HuH-7.5 (cell line): ENCODE data around the gene FAM180A.
"Not testable (repeated sequence)": the region's sequence is repeated elsewhere in the genome, so short reads cannot be mapped to it uniquely, and the experiment has no call there.

Source experiments
- DNase-seq: peaks from one replicate; pipeline ENCODE4 v3.0.0; 2011; ENCODE audit warnings: low spot score

FAM180A gene

DNA sequence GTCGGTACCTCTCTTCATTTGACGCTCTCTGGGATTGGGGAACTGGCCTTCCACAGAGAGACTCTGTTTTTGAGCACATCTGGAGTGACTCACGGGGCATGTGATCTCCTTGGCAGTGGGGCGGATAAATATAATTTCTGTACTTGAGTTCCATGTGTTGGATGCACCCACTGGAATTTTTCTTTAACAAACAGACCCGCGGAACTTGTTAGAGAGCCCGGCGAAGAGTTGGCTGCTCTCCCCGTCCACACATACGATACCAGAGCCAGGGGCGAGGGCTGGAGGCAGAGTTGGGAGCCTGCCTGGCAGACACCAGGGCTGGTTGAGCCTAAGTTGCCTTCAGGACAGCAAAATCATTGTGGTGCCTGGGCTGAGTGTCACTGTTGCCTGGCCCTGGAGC is at the start of gene FAM180A:
Gene FAM180A, minus strand, starts transcription at position 44 of the 400 bp plus-strand sequence. CDS start 233 bp downstream, outside the sequence.
- DNase-seq = no peak

DNA sequence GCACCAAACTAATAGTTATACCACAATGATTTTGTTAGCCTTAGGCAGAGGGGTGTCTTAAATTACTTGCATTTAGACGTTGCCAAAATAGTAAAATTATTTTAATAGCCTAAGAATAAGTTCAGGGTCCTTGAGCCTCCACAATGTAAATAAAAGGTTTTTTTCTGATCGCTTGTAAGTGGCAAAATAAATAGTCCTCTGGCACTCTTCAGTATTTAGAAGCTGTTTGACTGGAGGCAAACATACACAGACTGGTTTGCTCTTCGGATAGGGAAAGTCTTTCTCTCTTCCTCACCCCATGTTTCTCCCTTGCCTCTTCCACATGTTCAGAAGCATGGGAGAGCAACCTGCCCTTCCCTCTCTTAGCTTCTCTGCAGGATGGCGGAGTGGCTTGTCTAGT is 49.5 kb upstream of the FAM180A start:
- DNase-seq = no peak

DNA sequence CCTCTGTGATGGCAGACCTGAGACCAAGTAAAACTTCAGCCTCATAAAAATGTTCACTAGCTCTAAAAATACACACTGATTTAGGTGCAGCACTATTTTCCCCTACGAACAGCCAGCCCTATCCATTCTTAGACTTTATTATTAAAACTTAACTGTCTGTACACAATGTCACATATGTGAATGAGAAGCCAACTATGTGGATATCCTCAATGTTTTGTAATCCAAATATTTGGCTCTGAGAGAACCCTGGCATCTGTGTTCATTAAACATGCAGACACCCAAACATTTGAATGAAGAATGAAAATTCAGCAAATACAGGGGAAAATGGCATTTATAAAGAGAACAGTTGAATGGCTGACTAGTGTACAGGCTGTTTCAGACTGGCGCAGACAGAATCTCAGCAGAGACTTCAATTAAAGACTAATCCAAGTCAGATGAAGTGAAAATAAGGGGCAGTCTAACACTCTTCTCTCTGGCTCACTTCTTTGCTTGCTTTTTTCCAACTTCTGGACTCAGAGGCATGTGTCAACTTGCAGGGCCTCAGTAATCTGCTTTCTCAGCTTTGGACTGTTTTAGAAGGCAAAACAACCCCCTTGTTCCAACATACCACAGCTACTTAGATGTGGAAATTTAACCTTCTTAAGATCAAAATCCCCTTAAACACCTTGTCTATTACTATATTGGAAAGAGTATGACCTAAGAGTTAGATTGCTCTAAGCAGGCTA is 47.4 kb upstream of the FAM180A start:
- DNase-seq = no peak

DNA sequence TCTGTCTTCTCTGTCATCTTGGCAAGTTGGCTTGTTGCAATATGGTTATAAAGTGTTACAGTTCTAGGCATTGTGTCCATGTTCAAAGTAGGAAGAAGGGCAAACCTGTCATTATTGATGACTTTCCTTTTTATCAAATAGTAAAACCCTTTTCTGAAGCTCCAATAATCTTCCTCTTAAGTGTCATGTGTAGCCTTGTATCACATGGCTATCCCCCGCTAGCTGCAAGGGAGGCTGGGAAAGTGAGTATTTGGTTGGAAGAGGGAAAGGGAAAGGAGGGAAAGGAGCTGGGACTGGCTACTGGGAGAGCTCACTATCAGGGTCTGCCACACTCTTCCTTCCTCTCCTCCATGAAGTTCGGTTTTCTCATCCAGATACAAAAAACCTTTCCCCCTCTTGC is 45.2 kb upstream of the FAM180A start:
- DNase-seq = no peak

DNA sequence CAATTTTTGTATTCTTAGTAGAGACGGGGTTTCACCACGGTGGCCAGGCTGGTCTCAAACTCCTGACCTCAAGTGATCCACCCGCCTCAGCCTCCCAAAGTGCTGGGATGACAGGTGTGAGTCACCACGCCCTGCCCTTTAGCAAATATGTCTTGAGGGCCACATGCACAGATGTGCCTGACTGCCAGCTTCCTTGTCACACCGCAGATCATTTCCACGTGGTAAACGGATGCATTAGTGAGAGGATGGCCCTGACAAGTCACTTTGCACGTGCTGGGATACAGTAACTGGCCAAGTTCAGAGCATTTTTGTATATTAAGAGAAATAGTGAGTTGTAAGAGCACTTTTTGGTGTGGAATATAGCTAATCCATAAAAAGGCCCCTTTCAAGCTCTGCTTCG is 44.3 kb upstream of the FAM180A start:
- DNase-seq = no peak

DNA sequence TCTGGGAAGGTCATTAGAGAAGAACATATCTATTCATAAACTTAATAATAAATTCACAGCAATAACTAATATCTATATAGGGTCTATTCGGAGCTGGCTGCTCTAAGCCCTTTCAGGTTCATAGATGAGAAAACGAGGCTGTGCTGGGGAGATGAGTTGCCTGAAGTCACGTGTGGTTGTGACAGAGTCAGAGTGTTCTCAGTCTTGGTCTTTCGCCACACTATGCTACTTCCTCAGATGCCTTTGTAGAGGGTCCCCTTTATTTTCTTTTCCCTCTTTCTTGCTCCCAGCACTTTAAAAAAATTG is 43.7 kb upstream of the FAM180A start:
- no peak for DNase-seq

DNA sequence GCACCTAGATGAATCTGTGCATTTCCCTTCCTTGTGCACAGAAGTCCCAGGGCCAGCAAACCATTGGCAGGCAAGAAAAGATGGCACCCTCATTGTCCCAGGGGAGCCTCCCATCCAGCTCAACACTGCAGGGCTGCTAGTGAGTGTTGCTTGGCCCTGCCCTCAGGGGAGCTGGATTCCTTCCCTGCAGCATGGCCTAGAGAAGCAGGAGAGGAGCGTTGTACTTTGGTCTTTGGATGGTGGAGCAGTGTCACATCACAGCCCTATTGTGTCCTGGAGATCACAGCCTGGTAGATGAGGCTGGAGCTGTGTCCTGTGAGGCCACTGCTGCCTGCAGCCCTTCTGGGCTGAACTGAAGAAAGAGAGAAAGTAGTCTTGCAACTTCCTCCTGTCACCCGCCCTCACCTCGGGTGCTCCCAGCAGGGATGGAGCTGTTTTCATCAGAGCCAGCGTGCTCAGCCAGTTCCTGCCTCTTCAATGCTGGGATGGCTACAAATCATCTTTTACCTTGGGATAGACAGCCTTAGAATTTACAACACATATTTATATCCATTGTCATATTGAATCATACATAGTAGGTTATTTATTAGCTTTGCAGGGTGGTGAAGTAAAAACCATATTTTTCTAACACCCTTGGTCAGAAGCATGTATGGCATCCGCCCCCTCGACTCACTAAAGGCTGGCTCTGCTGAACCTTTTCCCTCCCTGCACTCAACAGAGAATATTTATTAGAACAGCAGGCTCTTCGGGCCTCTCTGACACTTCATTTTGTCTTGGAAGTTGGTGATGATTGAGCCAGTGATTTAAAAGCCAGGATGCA is 43.1 kb upstream of the FAM180A start:
- no peak for DNase-seq

DNA sequence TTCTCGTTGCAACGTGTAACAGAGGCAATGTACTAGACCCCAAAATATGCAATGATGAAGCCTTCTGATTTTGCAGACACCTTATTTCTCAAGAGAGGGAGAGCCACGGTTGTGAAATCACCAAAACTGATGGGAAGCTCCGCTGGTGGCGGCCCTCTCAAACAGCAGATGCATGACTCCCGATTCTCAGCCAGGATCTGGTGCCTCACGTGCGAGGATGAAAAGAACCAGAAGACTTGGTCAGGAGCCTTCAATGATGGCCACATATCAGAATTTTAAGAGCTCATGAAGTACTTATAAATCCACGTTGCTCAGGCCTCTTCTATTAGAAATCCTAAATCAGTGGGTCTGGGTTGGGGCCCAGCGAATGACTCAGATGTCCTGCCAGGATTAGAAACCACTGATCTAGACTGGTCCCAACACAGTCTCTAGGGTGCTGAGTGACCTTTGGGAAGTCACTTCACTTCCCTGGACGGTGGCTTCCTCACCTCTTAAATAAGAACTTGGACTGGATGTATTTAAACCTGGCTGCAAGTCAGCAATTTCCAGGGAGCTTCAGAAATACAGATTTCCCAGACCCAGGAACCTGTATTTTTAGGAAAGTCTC is 41.9 kb upstream of the FAM180A start:
- no peak for DNase-seq

DNA sequence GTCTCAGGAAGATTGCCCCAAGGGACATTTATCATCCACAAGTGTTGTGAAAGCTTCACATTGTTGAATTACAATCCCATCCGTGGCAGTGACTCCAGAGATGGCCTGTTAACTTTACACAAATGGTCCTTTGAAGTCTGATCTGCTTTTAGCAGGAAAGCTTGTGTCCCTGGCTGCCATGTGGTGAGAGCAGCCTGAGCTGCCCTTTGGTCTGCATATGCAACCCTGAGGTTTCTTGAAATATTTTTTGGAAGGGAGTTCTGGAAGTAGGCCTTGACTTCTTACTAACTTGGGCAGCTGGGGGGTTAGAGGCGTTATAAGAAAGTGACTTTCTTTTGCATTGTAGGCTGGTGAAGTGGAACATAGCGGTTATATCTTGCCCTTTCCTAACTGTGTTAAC is 41.3 kb upstream of the FAM180A start:
- DNase-seq = no peak

DNA sequence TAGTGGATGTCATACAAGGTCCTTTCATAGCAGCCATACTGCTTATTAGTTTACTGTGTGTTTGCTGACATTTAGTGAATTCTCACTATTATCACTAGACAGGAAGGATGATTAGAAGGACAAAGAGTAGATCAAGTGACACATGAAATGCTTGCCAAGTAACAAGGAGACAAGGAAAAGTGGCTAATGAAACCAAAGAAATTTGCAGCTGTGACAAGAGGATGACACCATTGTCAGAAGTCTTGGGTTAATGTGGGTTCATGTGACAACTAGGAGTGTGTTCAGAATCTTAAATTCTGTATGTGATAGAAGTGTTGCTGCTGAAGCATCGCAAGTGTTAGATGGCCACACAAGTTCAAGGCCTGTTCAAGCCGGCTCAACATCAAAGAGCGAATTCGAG is 40.8 kb upstream of the FAM180A start:
- no peak for DNase-seq

DNA sequence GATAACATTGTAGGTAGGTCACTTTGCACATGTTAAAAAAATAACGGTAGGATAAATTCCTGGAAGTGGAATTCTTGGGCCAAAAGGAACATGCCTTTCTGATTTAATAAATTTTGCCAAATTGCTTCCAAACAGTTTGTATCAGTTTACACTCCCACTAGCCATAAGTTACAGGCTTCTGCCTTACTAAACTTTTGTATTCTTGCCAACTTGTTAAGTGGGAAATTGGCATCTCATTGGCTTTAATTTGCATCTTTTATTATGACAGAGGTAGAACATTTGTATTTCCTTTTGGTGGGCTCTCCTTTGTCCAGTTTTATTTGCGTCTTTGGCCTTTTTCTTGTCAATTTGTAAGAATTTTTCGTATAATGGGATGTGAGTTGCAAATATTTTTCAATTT is 38.3 kb upstream of the FAM180A start:
- no peak for DNase-seq

DNA sequence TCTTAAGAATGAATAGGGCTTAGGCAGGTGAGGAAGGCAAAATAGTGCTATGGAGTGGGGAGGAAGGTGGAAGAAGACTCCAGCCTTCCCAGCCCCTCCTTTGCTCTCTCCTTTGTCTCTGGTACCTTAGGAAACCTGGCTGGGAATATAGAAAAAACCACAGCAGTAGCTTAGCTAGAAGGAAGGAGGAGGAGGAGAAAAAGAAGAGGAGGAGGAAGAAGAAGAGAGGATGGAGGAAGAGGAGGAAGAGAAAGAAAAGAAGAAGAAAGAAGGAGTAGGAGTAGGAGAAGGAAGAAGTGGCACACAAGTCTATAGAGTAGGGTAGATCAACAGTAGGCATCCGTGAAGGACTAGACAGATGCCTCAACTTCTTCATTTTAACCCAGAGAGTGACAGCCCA is 36.5 kb upstream of the FAM180A start:
- DNase-seq = no peak

DNA sequence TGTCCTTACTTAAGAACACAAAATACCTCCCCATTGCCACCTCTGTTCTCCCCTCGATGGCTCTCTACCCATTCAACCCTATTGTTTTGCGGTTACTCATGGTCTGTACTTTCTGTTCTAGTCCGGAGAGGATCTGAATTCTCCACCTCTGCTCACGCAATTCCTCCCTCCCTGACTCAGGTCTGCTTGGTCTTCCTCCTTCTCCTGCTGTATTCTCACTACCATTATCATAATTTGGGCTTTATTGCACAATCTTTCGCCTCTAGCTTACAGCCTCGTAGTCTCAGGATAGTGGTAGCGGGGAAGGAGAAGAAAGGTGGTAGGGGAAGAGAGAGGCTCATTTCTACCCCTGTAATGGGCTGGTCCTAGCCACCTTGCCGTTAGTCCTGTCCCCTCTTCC is 35.4 kb upstream of the FAM180A start:
- no peak for DNase-seq

DNA sequence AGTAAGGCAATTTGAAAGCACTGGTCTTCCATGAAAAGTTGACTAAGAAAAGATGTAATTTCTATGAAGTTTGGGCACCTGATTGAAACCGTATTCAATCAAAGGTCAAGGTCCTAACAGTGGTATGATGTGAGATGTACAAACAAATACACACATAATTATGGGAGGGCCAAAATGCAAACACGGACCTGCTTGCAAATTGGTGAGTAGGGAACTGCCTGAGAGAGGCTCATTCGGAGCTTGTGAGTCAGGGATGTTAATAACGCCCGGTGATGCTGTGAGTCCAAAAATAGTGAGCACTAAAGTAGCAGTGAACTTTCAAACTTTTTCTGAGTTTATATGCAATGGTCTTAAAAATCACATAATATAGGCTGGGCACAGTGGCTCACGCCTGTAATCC is 34.2 kb upstream of the FAM180A start:
- no peak for DNase-seq

DNA sequence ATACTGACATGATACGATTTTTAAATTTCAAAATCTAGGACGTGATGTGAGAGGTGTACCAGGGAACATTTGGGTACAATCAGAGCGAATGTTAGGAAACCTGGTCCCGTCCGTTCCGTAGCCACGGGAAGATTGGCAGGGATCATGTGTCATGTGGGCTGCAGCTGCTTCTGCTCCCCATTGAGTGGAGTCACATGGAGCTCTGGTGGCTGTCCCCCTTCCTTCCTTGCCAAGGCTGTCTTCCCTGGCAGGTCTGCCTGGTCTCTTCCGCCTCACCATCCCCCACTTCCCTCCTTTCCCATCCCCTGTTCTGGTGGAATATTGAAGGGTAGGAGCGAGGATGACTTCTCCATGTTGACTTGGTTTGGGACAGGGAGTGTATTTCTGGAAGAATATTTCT is 33.8 kb upstream of the FAM180A start:
- DNase-seq = no peak

DNA sequence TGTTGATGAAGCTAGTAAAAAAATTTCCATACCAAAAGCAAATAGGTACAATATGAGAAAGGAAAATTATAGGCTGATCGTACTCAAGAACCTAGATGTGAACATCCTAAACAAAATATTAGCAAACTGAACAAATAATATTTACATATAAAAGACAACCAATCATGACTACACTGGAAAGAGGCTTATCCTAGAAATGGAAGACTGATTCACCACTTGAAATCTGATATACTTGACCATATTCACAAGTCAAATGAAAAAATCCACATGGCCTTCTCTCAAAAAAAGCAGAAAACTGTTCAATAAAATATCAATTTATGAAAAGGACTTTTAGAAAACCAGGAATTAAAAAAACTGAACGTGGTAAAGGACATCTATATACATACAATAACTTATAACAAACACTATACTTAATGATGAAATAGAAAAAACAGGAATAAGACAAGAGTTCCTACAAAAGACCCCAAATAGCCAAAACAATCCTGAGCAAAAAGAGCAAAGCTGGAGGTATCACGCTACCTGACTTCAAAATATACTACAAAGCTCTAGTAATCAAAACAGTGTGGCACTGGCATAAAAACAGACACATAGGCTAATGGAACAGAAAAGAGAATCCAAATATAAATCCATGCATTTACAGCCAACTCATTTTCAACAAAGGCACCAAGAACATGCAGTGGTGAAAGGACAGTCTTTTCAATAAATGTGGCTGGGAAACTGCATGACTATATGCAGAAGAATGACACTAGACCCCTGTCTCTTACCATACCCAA is 29.2 kb upstream of the FAM180A start:
- no peak for DNase-seq

DNA sequence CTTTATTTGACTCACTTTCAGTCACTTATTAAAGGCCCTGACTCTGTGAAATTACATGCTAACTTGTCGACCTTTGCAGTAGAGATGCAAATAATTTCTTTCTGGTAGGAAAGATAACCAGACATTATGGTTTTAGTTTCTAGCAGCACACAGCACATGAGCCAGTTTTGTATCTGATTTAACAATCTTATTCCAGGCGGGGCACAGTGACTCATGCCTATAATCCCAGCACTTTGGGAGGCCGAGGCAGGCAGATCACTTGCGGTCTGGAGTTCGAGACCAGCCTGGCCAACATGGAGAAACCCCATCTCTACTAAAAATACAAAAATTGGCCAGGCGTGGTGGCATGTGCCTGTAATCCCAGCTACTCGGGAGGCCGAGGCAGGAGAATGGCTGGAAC is 27.3 kb upstream of the FAM180A start:
- not testable (repeated sequence) for DNase-seq

DNA sequence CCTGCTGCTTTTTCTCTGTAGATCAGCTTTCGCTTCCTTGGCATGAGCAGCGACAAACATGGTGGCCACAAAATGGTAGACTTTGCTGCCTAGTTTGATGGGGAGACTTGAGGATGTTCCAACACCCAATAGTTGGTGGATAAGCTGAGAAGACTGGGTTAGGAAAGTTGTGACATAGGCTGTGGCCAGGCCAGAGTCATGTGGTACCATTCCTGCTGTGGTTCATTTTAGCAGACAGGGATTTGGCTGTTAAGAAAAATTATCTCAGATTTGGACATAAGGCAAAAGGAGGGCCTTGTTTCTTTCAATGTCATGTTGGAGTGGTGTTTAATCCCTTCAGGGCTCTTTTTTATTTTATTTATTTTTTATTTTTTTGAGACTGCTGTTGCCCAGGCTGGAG is 26.6 kb upstream of the FAM180A start:
- no peak for DNase-seq

DNA sequence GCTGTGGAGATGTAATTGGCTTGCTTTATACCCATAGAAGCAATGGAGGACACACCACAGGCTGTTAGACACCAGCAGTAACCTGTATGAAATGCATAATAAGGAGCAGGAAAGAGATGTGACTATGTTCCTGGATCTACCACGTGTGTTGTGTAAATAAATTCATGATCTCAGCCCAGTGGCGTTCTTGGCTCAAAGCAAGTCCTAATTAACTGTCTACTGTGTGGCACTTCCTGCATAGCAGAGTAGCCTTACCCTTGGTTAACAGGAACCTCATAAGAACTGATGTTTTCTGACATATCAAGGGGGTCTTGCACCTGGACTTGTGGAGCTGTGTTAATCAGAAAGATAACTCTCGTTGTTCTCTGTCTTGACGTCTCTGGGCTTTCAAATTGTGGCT is 25.7 kb upstream of the FAM180A start:
- no peak for DNase-seq

DNA sequence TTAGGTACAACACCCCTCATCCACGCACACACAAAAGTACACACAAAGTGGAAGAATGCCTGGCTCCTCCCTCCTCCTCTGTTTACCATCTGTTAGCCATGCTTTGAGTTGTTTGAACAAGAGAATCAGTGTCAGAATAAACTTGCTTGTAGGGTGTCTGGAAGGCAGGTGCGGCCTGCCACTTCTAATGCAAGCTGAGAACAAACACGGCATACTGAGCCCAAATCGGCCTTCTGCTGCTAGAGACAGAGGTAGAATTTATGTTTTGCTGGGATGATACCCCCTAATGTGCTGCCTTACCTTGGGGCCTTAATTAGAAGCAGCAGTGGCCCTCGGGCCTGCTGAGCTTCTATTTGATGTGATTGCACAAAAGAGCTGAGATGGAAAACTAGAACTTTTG is 24.9 kb upstream of the FAM180A start:
- DNase-seq = no peak

DNA sequence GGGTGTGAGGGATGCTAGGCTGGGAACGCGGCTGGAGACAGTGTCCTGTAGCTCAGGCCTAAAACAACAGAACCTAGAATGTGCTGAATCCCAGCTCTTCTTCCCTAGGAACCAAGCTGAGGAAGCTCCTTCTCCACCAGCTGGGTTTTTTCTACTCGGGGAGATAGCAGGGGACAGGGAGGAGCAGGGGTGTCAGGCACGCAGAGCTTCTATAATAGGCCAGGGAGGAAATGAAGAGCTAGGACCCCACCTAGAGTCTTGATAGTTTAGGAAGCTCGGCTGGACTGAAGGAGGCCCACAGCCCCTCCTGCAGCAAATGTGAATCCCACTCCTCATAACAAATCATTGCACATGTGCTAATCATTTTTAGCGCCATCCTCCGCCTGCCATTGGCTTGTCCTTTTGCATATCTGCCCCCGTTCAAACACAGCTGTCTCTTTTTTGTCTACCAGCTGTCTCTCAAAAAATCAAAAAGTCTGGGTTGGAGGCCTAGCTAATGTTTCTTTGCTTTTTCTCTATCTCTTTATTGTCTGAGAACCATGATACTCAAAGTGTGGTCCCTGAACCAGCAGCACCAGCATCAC is 24.1 kb upstream of the FAM180A start:
- DNase-seq = no peak

DNA sequence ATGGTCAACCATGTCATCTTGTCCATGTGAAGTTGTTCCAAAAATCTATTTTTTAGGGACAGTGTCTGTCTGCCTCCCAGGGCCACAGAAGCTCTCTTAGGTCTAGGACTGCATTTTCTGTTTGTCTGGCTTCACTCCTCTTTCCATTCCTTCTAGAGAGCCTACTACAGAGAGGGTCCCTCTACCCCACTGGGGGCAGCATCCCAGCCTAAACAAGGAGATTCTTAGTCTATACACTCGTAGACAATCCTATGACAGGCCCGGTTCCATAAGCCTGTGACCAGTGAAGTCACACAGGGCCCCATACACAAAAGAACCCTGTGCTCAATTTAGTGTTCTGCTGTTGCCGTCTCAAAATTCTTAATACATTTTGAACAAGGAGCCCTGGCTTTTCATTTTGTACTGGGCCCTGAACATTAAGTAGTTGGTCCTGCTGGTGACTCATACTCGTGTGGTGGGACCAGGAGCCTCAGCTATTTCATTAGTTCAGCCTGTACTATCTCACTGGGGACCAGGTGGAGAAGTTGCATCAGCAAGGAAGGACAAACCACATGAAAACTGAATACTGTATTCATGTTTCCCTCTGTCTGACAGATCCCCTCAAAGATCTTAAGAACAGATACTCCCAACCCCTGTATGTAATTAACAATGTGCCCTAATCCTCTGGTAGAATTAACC is 23.5 kb upstream of the FAM180A start:
- DNase-seq = no peak
